Glutamatergic neuron (in vitro differentiated cells): ENCODE results near the gene CNTNAP2. TPM values are rescaled to one million over a fixed set of nuclear protein-coding genes. Genes with fewer than 3 reads are reported as not detected.

Experiments used
- DNase-seq: peaks from one replicate; pipeline ENCODE4 v3.0.0; 2022
- H3K27ac Mint-ChIP-seq: one replicate; pipeline ENCODE4 v1.8.0; 2020; ENCODE audit warnings: mild to moderate bottlenecking, mixed read lengths, inconsistent platforms; ENCODE audit not compliant: unreplicated experiment
- H3K27me3 Mint-ChIP-seq: one replicate; pipeline ENCODE4 v1.8.0; 2020; ENCODE audit warnings: mild to moderate bottlenecking, moderate library complexity, mixed read lengths, inconsistent platforms; ENCODE audit not compliant: unreplicated experiment
- H3K36me3 Mint-ChIP-seq: one replicate; pipeline ENCODE4 v1.8.0; 2020; ENCODE audit warnings: mild to moderate bottlenecking, mixed read lengths, inconsistent platforms; ENCODE audit not compliant: unreplicated experiment
- H3K4me1 Mint-ChIP-seq: one replicate; pipeline ENCODE4 v1.8.0; 2020; ENCODE audit warnings: mild to moderate bottlenecking, low read depth, mixed read lengths, inconsistent platforms; ENCODE audit not compliant: unreplicated experiment
- H3K4me3 Mint-ChIP-seq: one replicate; pipeline ENCODE4 v1.8.0; 2020; ENCODE audit warnings: mild to moderate bottlenecking, mixed read lengths, inconsistent platforms; ENCODE audit not compliant: unreplicated experiment
- H3K9me3 Mint-ChIP-seq: one replicate; pipeline ENCODE4 v1.8.0; 2020; ENCODE audit warnings: mild to moderate bottlenecking, moderate library complexity, mixed read lengths, inconsistent platforms; ENCODE audit not compliant: unreplicated experiment
- total RNA-seq: library from RNA; stranded (reverse); fragmentation: NEBNext Ultra II Directional; extraction: Animal tissue kit (Norgen Biotek cat#: 25700); gene quantifications from one replicate; pipeline ENCODE4 v1.2.1, GENCODE V29; 2021; ENCODE audit not compliant: unreplicated experiment
- TF ChIP-seq, protein P1 (sequence below): fragments of 200-600 bp; sonication (generic); IDR thresholded peaks from one replicate; pipeline ENCODE4 v1.5.0; 2021; ENCODE audit not compliant: partially characterized antibody, unreplicated experiment

CNTNAP2 gene
- total RNA-seq, 1 donor from 2014 or later: 25.8 TPM

GRCh38 chr7:147915781-147916180 is 1799.2 kb downstream of the CNTNAP2 start:
- no peaks in the 10 kb centered on the region for H3K9me3 Mint-ChIP-seq
- TF ChIP-seq, protein P1, sequence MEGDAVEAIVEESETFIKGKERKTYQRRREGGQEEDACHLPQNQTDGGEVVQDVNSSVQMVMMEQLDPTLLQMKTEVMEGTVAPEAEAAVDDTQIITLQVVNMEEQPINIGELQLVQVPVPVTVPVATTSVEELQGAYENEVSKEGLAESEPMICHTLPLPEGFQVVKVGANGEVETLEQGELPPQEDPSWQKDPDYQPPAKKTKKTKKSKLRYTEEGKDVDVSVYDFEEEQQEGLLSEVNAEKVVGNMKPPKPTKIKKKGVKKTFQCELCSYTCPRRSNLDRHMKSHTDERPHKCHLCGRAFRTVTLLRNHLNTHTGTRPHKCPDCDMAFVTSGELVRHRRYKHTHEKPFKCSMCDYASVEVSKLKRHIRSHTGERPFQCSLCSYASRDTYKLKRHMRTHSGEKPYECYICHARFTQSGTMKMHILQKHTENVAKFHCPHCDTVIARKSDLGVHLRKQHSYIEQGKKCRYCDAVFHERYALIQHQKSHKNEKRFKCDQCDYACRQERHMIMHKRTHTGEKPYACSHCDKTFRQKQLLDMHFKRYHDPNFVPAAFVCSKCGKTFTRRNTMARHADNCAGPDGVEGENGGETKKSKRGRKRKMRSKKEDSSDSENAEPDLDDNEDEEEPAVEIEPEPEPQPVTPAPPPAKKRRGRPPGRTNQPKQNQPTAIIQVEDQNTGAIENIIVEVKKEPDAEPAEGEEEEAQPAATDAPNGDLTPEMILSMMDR: no peak
- no peak overlapping the region for H3K27ac Mint-ChIP-seq
- no peaks in the 10 kb centered on the region for H3K36me3 Mint-ChIP-seq
- peaks cover 26% of the 10 kb centered on the region for H3K4me1 Mint-ChIP-seq
- no peak for DNase-seq
- H3K27me3 Mint-ChIP-seq: no peaks in the 10 kb centered on the region
- H3K4me3 Mint-ChIP-seq: no peak overlapping the region

GRCh38 chr7:147916573-147916972 is 1800.0 kb downstream of the CNTNAP2 start:
- no peaks in the 10 kb centered on the region for H3K9me3 Mint-ChIP-seq
- no peak for DNase-seq
- no peak overlapping the region for H3K4me3 Mint-ChIP-seq
- H3K27ac Mint-ChIP-seq: no peak overlapping the region
- peaks cover 20% of the 10 kb centered on the region for H3K4me1 Mint-ChIP-seq
- TF ChIP-seq, protein P1: no peak
- no peaks in the 10 kb centered on the region for H3K36me3 Mint-ChIP-seq
- H3K27me3 Mint-ChIP-seq: no peaks in the 10 kb centered on the region

DNA sequence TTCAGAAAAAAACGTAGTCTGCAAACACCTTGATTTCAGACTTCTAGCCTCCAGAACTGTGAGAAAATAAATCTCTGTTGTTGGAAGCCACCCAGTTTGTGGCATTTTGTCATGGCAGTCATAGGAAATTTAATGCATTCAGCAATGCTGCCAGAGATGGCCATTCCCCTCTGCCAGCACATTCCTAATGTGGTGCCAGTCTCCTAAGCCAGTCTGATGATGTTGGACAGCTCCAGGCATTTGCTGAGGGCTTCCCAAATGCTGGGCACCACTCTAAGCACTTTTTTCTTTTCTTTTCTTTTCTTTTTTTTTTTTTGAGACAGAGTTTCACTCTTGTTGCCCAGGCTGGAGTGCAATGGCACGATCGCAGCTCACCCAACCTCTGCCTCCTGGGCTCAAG is 1807.2 kb downstream of the CNTNAP2 start:
- Mint-ChIP-seq H3K27ac (no peak overlapping the region), H3K4me3 (no peak overlapping the region), H3K36me3 (no peaks in the 10 kb centered on the region), H3K4me1 (no peaks in the 10 kb centered on the region), H3K27me3 (no peaks in the 10 kb centered on the region), H3K9me3 (no peaks in the 10 kb centered on the region)
- TF ChIP-seq, protein P1: no peak
- DNase-seq: no peak

DNA sequence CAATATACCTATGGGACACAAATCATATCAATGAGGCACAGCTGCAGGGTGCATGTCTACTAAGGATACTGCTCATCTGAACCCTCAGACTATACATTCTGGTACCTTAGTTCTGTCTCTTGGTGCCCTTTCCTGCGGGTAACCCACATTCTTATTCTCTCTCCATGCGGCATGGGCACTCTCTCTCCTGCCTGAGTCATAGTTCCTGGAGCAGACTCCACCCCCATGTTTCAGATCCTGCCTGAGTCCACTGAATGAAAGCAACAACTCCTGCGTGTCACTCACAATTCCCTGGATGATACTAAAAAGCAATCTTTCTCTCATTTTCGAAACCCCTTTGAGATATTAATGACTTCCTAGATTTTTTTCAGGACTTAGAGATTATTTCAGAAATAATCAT is 1820.8 kb downstream of the CNTNAP2 start:
- Mint-ChIP-seq H3K27ac (no peak overlapping the region), H3K9me3 (no peaks in the 10 kb centered on the region), H3K27me3 (peaks cover 3% of the 10 kb centered on the region), H3K36me3 (no peaks in the 10 kb centered on the region), H3K4me3 (no peak overlapping the region), H3K4me1 (no peaks in the 10 kb centered on the region)
- TF ChIP-seq, protein P1: no peak
- DNase-seq: no peak

GRCh38 chr7:147941381-147941780 is 1824.8 kb downstream of the CNTNAP2 start:
- TF ChIP-seq, protein P1: no peak
- no peak overlapping the region for H3K4me3 Mint-ChIP-seq

More at GRCh38 chr7:147941381-147941780, 1824.8 kb downstream of the CNTNAP2 start:
- H3K4me1 Mint-ChIP-seq: no peaks in the 10 kb centered on the region
- H3K27ac Mint-ChIP-seq: no peak overlapping the region
- H3K9me3 Mint-ChIP-seq: no peaks in the 10 kb centered on the region
- no peak for DNase-seq
- H3K36me3 Mint-ChIP-seq: no peaks in the 10 kb centered on the region
- H3K27me3 Mint-ChIP-seq: peaks cover 3% of the 10 kb centered on the region
